Measurements from ENCODE around the gene CHM. TPM values are rescaled to one million over a fixed set of nuclear protein-coding genes. Genes with fewer than 3 reads are reported as not detected.
"Not testable (repeated sequence)": the region's sequence is repeated elsewhere in the genome, so short reads cannot be mapped to it uniquely, and the experiment has no call there.

Gene CHM
- total and polyA plus RNA-seq, 10 of the 15 experiments (the other 5 are each of a cell fraction or from before 2014, with no cell fraction given), result 4.8 to 19.0 (median 8.0) TPM

DNA sequence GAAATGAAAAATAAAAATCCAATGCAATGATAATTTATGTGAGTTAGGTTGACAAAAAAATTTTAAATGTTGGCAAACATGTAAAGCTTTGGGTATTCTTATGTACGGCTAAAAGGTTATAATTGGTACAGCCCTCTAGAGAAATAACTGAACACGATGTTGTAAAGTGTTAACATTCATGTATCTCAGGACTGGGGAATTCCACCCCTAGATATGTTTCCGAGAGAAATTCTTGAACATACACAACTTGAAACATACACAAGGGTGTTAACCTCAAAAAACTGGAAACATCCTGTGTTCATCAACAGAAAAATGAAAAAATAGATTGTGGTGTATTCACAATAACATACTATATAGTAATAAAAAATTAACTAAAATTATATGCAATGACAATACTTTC is 91.8 kb downstream of the CHM start:
- RAD21 ChIA-PET (ENCODE audit: unreplicated experiment), result no interaction called here
- Histone ChIP-seq H3K4me3 (no peak overlapping the region), H3K79me2 (ENCODE audit: control insufficient read depth, insufficient read depth, low read length) (no peaks in the 10 kb centered on the region), H2AFZ (ENCODE audit: control insufficient read depth, low read depth, low read length) (no peak overlapping the region), H3K27me3 (replicated peaks in 1 of 2; ENCODE audit: control insufficient read depth in 2 of 2, insufficient read depth in 2 of 2, low read length in 1 of 2) (no peaks in the 10 kb centered on the region), H3K9me3 (replicated peaks; ENCODE audit: control insufficient read depth, insufficient read depth, low read length) (peaks cover 2% of the 10 kb centered on the region; the same call in 2 of the 3 replicates), H3K4me1 (ENCODE audit: control insufficient read depth, insufficient read depth, low read length) (no peaks in the 10 kb centered on the region), H4K20me1 (ENCODE audit: control insufficient read depth, insufficient read depth) (no peaks in the 10 kb centered on the region), H3K9ac (ENCODE audit: control insufficient read depth, insufficient read depth, low read length) (no peak overlapping the region), H3K27ac (ENCODE audit: control insufficient read depth, insufficient read depth) (no peak overlapping the region), H3K36me3 (ENCODE audit: control insufficient read depth in 2 of 2, insufficient read depth in 2 of 2, low read length in 1 of 2) (peaks cover 0 to 7% of the 10 kb centered on the region in 2 experiments; a peak in 1 of 4 replicates), H3K4me2 (ENCODE audit: control insufficient read depth, insufficient read depth) (no peak overlapping the region)
- POLR2A ChIA-PET, result no interaction called here
- SMC1A ChIA-PET (ENCODE audit: uncharacterized antibody, unreplicated experiment), result no interaction called here
- BruUV-seq (replicated peaks), result no TSS peak
- ATAC-seq, result no peak
- in situ Hi-C loops (cut with MboI), result no loop called here
- CTCF ChIA-PET, result no interaction called here
- TF ChIP-seq, protein P1, sequence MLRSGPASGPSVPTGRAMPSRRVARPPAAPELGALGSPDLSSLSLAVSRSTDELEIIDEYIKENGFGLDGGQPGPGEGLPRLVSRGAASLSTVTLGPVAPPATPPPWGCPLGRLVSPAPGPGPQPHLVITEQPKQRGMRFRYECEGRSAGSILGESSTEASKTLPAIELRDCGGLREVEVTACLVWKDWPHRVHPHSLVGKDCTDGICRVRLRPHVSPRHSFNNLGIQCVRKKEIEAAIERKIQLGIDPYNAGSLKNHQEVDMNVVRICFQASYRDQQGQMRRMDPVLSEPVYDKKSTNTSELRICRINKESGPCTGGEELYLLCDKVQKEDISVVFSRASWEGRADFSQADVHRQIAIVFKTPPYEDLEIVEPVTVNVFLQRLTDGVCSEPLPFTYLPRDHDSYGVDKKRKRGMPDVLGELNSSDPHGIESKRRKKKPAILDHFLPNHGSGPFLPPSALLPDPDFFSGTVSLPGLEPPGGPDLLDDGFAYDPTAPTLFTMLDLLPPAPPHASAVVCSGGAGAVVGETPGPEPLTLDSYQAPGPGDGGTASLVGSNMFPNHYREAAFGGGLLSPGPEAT (IDR thresholded peaks at IDR 0.05; ENCODE audit: low read depth), result peak; percentile 49; the same call in 1 of the 2 replicates
- no peak for TF ChIP-seq MTA3 (IDR thresholded peaks at IDR 0.05; ENCODE audit: borderline replicate concordance, low read length)
- 54% methylated on average over 3 of the region's 3 CpGs for WGBS (ENCODE audit: insufficient coverage, insufficient replicate concordance, low lambda C conversion rate, missing lambda C conversion rate)
- DNase-seq (ENCODE audit: low read depth, low spot score), result no peak
- intact Hi-C loops (cut with micrococcal nuclease; ENCODE audit: unreplicated experiment), result no loop called here
- FAIRE-seq, result no peak

DNA sequence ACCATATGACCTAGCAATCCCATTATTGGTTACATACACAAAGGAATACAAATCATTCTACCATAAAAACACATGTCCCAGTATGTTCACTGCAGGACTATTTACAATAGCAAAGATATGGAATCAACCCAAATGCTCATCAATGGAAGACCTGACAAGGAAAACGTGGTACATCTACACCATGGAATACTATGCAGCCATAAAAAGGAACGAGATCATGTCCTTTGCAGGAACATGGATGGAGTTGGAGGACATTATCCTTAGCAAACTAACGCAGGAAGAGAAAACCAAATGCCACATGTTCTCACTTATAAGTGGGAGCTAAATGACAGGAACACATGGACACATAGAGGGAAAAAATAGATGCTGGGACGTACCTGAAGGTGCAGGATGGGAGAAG is 102.6 kb downstream of the CHM start:
- H3K27ac ChIP-seq (ENCODE audit: control insufficient read depth, insufficient read depth); CTCF ChIA-PET; H3K4me2 ChIP-seq (ENCODE audit: control insufficient read depth, insufficient read depth); ATAC-seq; H3K9ac ChIP-seq (ENCODE audit: control insufficient read depth, insufficient read depth, low read length); H4K20me1 ChIP-seq (ENCODE audit: control insufficient read depth, insufficient read depth); H2AFZ ChIP-seq (ENCODE audit: control insufficient read depth, low read depth, low read length); DNase-seq (ENCODE audit: low read depth, low spot score); H3K4me3 ChIP-seq; RAD21 ChIA-PET (ENCODE audit: unreplicated experiment); in situ Hi-C loops (cut with MboI); H3K36me3 ChIP-seq (ENCODE audit: control insufficient read depth in 2 of 2, insufficient read depth in 2 of 2, low read length in 1 of 2); H3K27me3 ChIP-seq (replicated peaks in 1 of 2; ENCODE audit: control insufficient read depth in 2 of 2, insufficient read depth in 2 of 2, low read length in 1 of 2); FAIRE-seq; intact Hi-C loops (cut with micrococcal nuclease; ENCODE audit: unreplicated experiment); H3K9me3 ChIP-seq (replicated peaks; ENCODE audit: control insufficient read depth, insufficient read depth, low read length); POLR2A ChIA-PET; H3K79me2 ChIP-seq (ENCODE audit: control insufficient read depth, insufficient read depth, low read length); BruUV-seq (replicated peaks); H3K4me1 ChIP-seq (ENCODE audit: control insufficient read depth, insufficient read depth, low read length): not testable (repeated sequence)
- SMC1A ChIA-PET (ENCODE audit: uncharacterized antibody, unreplicated experiment), result interaction anchor here (0.7 to 0.9 kb wide), 2 partner anchors 21 to 34 kb away, joined by 3 read pairs; no protein-coding TSS in a partner anchor
- 47% methylated on average over 4 of the region's 4 CpGs for WGBS (ENCODE audit: insufficient coverage, insufficient replicate concordance, low lambda C conversion rate, missing lambda C conversion rate)
